Calu3 (cell line): Measurements from ENCODE around the gene NEXMIF. TPM values are rescaled to one million over a fixed set of nuclear protein-coding genes. Genes with fewer than 3 reads are reported as not detected.
"Not testable (repeated sequence)": the region's sequence is repeated elsewhere in the genome, so short reads cannot be mapped to it uniquely, and the experiment has no call there.

Source experiments
- BruUV-seq: library from RNA; stranded (reverse); fragments of 400-500 nt; replicated peaks from 2 replicates; lab custom pipeline; 2021; lab: Mats Ljungman, UMichigan
- CTCF ChIA-PET: fragments of 300-600 bp; sonication (Branson Sonifier 250); formaldehyde crosslinking; loops from one replicate; lab custom pipeline; 2022; ENCODE audit warnings: antibody characterized with exemption; lab: Charles Lee
- DNase-seq: peaks from one replicate; pipeline ENCODE4 v3.0.0; 2022
- H3K27ac Mint-ChIP-seq: one replicate; pipeline ENCODE4 v1.8.0; 2022; ENCODE audit warnings: mixed read lengths; ENCODE audit not compliant: unreplicated experiment
- H3K27me3 Mint-ChIP-seq: one replicate; pipeline ENCODE4 v1.8.0; 2022; ENCODE audit warnings: mixed read lengths; ENCODE audit not compliant: unreplicated experiment
- H3K36me3 Mint-ChIP-seq: one replicate; pipeline ENCODE4 v1.8.0; 2022; ENCODE audit warnings: mild to moderate bottlenecking, moderate library complexity, mixed read lengths; ENCODE audit not compliant: insufficient read depth, unreplicated experiment
- H3K4me1 Mint-ChIP-seq: one replicate; pipeline ENCODE4 v1.8.0; 2022; ENCODE audit warnings: mild to moderate bottlenecking, low read depth, mixed read lengths; ENCODE audit not compliant: unreplicated experiment
- H3K4me3 Mint-ChIP-seq: one replicate; pipeline ENCODE4 v1.8.0; 2022; ENCODE audit warnings: mild to moderate bottlenecking, low read depth, moderate library complexity, mixed read lengths; ENCODE audit not compliant: unreplicated experiment
- H3K9me3 Mint-ChIP-seq: one replicate; pipeline ENCODE4 v1.8.0; 2022; ENCODE audit warnings: low read depth, mixed read lengths; ENCODE audit not compliant: unreplicated experiment
- intact Hi-C: fragments of 100-400 bp; cut with micrococcal nuclease; formaldehyde crosslinking; loops from one replicate; pipeline ENCODE4 v1.10.0; 2022; ENCODE audit not compliant: unreplicated experiment
- total RNA-seq: library from RNA; stranded (reverse); gene quantifications from 2 replicates; pipeline ENCODE4 v1.2.3, GENCODE V29; 2022
- TF ChIP-seq, protein P1 (sequence below): fragments of 200-600 bp; IDR thresholded peaks from one replicate; pipeline ENCODE4 v1.8.0; 2022; ENCODE audit warnings: antibody characterized with exemption; ENCODE audit not compliant: unreplicated experiment

Gene NEXMIF
- total RNA-seq, 1 experiment from 2014 or later: not detected

DNA sequence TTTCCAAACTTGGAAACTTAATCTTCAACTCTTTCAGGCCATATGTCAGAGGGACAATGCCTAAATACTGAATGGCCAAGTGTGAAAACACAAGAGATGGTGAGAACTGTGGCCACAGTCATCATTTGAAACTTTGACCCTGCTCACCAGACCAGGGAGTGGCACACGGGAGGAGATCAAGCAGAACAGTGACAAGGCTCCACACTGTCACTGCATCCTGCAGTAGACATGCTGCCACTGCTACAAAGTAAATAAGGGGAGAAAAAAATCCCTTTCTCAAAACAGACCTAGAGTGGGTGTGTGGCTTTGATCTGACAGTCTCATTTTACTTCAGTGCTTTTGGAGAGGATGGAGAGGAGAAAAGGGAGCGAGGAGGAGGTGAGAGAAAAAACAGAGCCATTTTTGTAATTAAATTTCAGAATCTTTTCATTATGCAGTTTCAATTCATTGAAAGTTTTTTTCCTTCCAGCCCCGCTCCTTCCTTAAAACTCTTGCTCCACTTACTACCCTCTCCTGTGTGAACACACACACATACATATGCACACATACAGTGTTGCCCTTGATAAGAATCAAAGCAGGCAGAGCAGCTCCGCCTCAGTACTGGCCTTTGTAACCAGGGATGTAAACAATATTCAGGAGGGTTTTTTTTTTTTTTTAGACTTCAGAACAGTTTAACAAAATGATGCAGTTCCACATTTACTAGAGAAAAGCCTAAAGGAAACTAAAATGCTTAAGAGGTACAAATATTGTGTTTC is 34.4 kb downstream of the NEXMIF start:
- DNase-seq: no peak
- no peak overlapping the region for H3K4me3 Mint-ChIP-seq
- no TSS peak for BruUV-seq
- H3K4me1 Mint-ChIP-seq: no peaks in the 10 kb centered on the region
- TF ChIP-seq, protein P1, sequence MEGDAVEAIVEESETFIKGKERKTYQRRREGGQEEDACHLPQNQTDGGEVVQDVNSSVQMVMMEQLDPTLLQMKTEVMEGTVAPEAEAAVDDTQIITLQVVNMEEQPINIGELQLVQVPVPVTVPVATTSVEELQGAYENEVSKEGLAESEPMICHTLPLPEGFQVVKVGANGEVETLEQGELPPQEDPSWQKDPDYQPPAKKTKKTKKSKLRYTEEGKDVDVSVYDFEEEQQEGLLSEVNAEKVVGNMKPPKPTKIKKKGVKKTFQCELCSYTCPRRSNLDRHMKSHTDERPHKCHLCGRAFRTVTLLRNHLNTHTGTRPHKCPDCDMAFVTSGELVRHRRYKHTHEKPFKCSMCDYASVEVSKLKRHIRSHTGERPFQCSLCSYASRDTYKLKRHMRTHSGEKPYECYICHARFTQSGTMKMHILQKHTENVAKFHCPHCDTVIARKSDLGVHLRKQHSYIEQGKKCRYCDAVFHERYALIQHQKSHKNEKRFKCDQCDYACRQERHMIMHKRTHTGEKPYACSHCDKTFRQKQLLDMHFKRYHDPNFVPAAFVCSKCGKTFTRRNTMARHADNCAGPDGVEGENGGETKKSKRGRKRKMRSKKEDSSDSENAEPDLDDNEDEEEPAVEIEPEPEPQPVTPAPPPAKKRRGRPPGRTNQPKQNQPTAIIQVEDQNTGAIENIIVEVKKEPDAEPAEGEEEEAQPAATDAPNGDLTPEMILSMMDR: no peak
- no peaks in the 10 kb centered on the region for H3K27me3 Mint-ChIP-seq
- H3K36me3 Mint-ChIP-seq: no peaks in the 10 kb centered on the region
- intact Hi-C loops: no loop called here
- H3K27ac Mint-ChIP-seq: no peak overlapping the region
- H3K9me3 Mint-ChIP-seq: peaks cover 2% of the 10 kb centered on the region
- CTCF ChIA-PET: no interaction called here

DNA sequence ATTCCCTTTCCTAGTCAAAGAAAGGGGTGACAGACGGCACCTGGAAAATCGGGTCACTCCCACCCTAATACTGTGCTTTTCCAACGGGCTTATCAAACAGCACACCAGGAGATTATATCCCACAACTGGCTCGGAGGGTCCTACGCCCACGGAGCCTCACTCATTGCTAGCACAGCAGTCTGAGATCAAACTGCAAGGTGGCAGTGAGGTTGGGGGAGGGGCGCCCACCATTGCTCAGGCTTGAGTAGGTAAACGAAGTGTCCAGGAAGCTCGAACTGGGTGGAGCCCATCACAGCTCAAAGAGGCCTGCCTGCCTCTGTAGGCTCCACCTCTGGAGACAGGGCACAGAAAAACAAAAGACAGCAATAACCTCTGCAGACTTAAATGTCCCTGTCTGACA is 42.9 kb downstream of the NEXMIF start:
- intact Hi-C loops, H3K4me3 Mint-ChIP-seq, CTCF ChIA-PET, H3K27ac Mint-ChIP-seq, H3K36me3 Mint-ChIP-seq, BruUV-seq, H3K4me1 Mint-ChIP-seq, H3K27me3 Mint-ChIP-seq, DNase-seq: not testable (repeated sequence)
- peaks cover 16% of the 10 kb centered on the region for H3K9me3 Mint-ChIP-seq

- TF ChIP-seq, protein P1: no peak
- intact Hi-C loops: no loop called here
- peaks cover 9% of the 10 kb centered on the region for H3K9me3 Mint-ChIP-seq
- no peaks in the 10 kb centered on the region for H3K4me1 Mint-ChIP-seq
- CTCF ChIA-PET: interaction anchor here (0.6 kb wide), 1 partner anchor 162 kb away, joined by 3 read pairs; no protein-coding TSS in a partner anchor
- no peaks in the 10 kb centered on the region for H3K36me3 Mint-ChIP-seq
- no peak overlapping the region for H3K27ac Mint-ChIP-seq
- H3K4me3 Mint-ChIP-seq: no peak overlapping the region
- BruUV-seq: no TSS peak
- DNase-seq: no peak
- no peaks in the 10 kb centered on the region for H3K27me3 Mint-ChIP-seq
Observed at GRCh38 chrX:74865725-74866124, 59.5 kb downstream of the NEXMIF start.

DNA sequence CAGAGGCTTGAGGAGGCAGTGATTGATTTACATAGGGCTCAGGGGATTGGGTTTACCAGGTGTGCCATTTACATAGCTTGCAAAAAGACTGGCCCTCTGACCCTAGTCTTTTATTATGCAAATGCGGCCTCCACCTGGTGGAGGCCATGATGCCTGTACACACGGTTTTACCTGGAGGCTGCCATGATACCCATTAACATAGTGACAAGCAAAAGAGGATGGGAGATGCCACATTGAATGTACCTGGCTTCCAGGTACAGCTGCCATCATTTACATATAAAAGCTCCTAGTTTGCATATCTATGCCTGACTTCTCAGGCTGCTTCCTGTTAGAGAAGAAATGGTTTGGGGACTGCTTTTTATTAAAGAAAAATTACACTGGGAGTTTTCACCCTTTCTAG is 72.0 kb downstream of the NEXMIF start:
- BruUV-seq: no TSS peak
- Mint-ChIP-seq H3K27me3 (no peaks in the 10 kb centered on the region), H3K4me1 (no peaks in the 10 kb centered on the region), H3K9me3 (peaks cover 23% of the 10 kb centered on the region), H3K36me3 (no peaks in the 10 kb centered on the region), H3K4me3 (no peak overlapping the region), H3K27ac (no peak overlapping the region)
- DNase-seq: no peak
- CTCF ChIA-PET: no interaction called here
- intact Hi-C loops: no loop called here
- TF ChIP-seq, protein P1: no peak

DNA sequence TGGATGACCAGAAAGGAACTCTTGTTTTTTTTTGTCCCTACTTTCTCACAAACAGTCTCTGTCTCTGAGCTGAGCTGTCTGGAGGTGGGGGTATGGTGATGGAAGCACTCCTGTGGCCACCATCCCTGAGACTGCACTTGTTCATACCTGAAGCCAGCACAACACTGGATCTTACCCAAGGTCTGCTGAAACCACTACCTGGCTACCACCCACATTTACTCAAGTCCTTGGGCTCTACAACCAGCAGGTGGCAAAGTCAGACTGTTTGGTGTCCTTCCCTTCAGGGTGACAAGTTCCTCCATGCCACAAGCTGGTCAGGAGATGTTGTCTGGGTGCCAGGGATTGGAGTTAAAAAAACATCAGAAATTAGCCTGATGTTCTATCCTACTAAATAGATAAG is 89.7 kb downstream of the NEXMIF start:
- intact Hi-C loops: no loop called here
- BruUV-seq: no TSS peak
- Mint-ChIP-seq H3K9me3 (peaks cover 5% of the 10 kb centered on the region), H3K27me3 (no peaks in the 10 kb centered on the region), H3K4me1 (no peaks in the 10 kb centered on the region), H3K36me3 (no peaks in the 10 kb centered on the region), H3K4me3 (no peak overlapping the region), H3K27ac (no peak overlapping the region)
- CTCF ChIA-PET: no interaction called here
- TF ChIP-seq, protein P1: no peak
- no peak for DNase-seq

GRCh38 chrX:74819797-74820196 is 105.5 kb downstream of the NEXMIF start:
- DNase-seq, H3K36me3 Mint-ChIP-seq, H3K4me1 Mint-ChIP-seq, CTCF ChIA-PET, intact Hi-C loops, H3K4me3 Mint-ChIP-seq, H3K27me3 Mint-ChIP-seq, H3K27ac Mint-ChIP-seq, BruUV-seq: not testable (repeated sequence)
- peaks cover 12% of the 10 kb centered on the region for H3K9me3 Mint-ChIP-seq
